GM18873 (cell line): Measurements from ENCODE around the gene HOXA2.

Experiments used
- ATAC-seq: cut with Tn5 transposase; IDR thresholded peaks from one replicate; pipeline ENCODE4 v1.9.1; 2021; ENCODE audit warnings: mild to moderate bottlenecking, moderate library complexity, moderate number of reproducible peaks; ENCODE audit not compliant: unreplicated experiment, low FRiP score

HOXA2 gene

GRCh38 chr7:27141923-27142579, 39.6 kb upstream of the HOXA2 start:
- no peak for ATAC-seq

GRCh38 chr7:27141137-27141922, 38.8 kb upstream of the HOXA2 start:
- ATAC-seq, result no peak

- ATAC-seq, result no peak
Measured at GRCh38 chr7:27140126-27140857, 37.8 kb upstream of the HOXA2 start.

- ATAC-seq, result no peak
Measured at GRCh38 chr7:27139334-27140125, 37.0 kb upstream of the HOXA2 start.

- no peak for ATAC-seq
Measured at GRCh38 chr7:27138985-27139333, 36.5 kb upstream of the HOXA2 start.

- ATAC-seq, result no peak
Measured at GRCh38 chr7:27138472-27138871, 36.0 kb upstream of the HOXA2 start.

- no peak for ATAC-seq
Measured at GRCh38 chr7:27137640-27138315, 35.3 kb upstream of the HOXA2 start.

- no peak for ATAC-seq
Measured at GRCh38 chr7:27134392-27134791, 31.9 kb upstream of the HOXA2 start.

- ATAC-seq, result no peak
Measured at GRCh38 chr7:27133409-27134231, 31.1 kb upstream of the HOXA2 start.

GRCh38 chr7:27132978-27133377, 30.5 kb upstream of the HOXA2 start:
- no peak for ATAC-seq

GRCh38 chr7:27132214-27132613, 29.7 kb upstream of the HOXA2 start:
- no peak for ATAC-seq

GRCh38 chr7:27131390-27131819, 28.9 kb upstream of the HOXA2 start:
- ATAC-seq, result no peak

- no peak for ATAC-seq
Measured at GRCh38 chr7:27130540-27131389, 28.3 kb upstream of the HOXA2 start, which contains the start of gene HOXA4. TSS of gene HOXA4 (minus strand) at chr7:27130757. CDS start at chr7:27130733, 24 bp downstream.

GRCh38 chr7:27129729-27130539, 27.5 kb upstream of the HOXA2 start:
- no peak for ATAC-seq

GRCh38 chr7:27128776-27129728, 26.6 kb upstream of the HOXA2 start:
- ATAC-seq, result no peak

GRCh38 chr7:27128034-27128433, 25.6 kb upstream of the HOXA2 start:
- ATAC-seq, result no peak
